OCI-LY1 (cell line): Measurements from ENCODE around the gene SIGLEC5.

ENCODE experiments used
- H2AFZ ChIP-seq: fragments of 200-600 bp; sonication (generic), shearing (Covaris generic); 2 replicates; pipeline ENCODE4 v1.6.0; 2014; ENCODE audit warnings: antibody characterized with exemption, mild to moderate bottlenecking, low read length
- H3F3A ChIP-seq: fragments of 200-600 bp; sonication (generic), shearing (Covaris generic); 2 replicates; pipeline ENCODE4 v1.6.0; 2014; ENCODE audit warnings: mild to moderate bottlenecking, antibody characterized with exemption, low read length, moderate library complexity; ENCODE audit not compliant: insufficient read depth
- H3K27ac ChIP-seq: fragments of 200-600 bp; sonication (generic); 2 replicates; pipeline ENCODE4 v1.5.1; 2014; ENCODE audit warnings: low read length, mixed run types, mild to moderate bottlenecking, low read depth; ENCODE audit not compliant: poor library complexity, severe bottlenecking
- H3K27me3 ChIP-seq: fragments of 200-600 bp; sonication (generic); 2 replicates; pipeline ENCODE4 v1.6.0; 2014; ENCODE audit warnings: antibody characterized with exemption, mild to moderate bottlenecking, low read length, moderate library complexity; ENCODE audit not compliant: insufficient read depth
- H3K36me3 ChIP-seq: fragments of 200-600 bp; sonication (generic); 2 replicates; pipeline ENCODE4 v1.6.1; 2014; ENCODE audit warnings: mild to moderate bottlenecking, antibody characterized with exemption, low read length, moderate library complexity, mixed read lengths; ENCODE audit not compliant: insufficient read depth
- H3K4me1 ChIP-seq: fragments of 200-600 bp; sonication (generic); 2 replicates; pipeline ENCODE4 v1.5.1; 2014; ENCODE audit warnings: mild to moderate bottlenecking, low read length, moderate library complexity; ENCODE audit not compliant: insufficient read depth, severe bottlenecking
- H3K4me2 ChIP-seq: fragments of 200-600 bp; sonication (generic), shearing (Covaris generic); 2 replicates; pipeline ENCODE4 v1.6.1; 2014; ENCODE audit warnings: low read length
- H3K4me3 ChIP-seq: fragments of 200-600 bp; sonication (generic); 2 replicates; pipeline ENCODE4 v1.5.1; 2014; ENCODE audit warnings: low read length, low read depth, mild to moderate bottlenecking, mixed read lengths; ENCODE audit not compliant: poor library complexity, severe bottlenecking
- H3K79me2 ChIP-seq: fragments of 200-600 bp; shearing (Covaris generic); 2 replicates; pipeline ENCODE4 v1.6.1; 2016; ENCODE audit warnings: mixed run types, low read length, mixed read lengths; ENCODE audit not compliant: insufficient read depth
- H3K9ac ChIP-seq: fragments of 200-600 bp; sonication (generic), shearing (Covaris generic); 2 replicates; pipeline ENCODE4 v1.6.1; 2014; ENCODE audit warnings: mild to moderate bottlenecking, low read length, mixed read lengths
- H3K9me2 ChIP-seq: fragments of 200-600 bp; sonication (generic), shearing (Covaris generic); 2 replicates; pipeline ENCODE4 v1.6.1; 2014; ENCODE audit warnings: low read depth, mild to moderate bottlenecking, low read length, mixed read lengths
- H3K9me3 ChIP-seq: fragments of 200-600 bp; shearing (Covaris generic); 2 replicates; pipeline ENCODE4 v1.6.1; 2014; ENCODE audit warnings: low read length, mixed read lengths
- H4K20me1 ChIP-seq: fragments of 200-600 bp; sonication (generic), shearing (Covaris generic); 2 replicates; pipeline ENCODE4 v1.6.0; 2016; ENCODE audit warnings: mild to moderate bottlenecking, low read length; ENCODE audit not compliant: insufficient read depth
- CTCF ChIP-seq: fragments of 200-600 bp; sonication (generic), shearing (Covaris generic); IDR thresholded peaks from 2 replicates; pipeline ENCODE4 v1.5.1; 2017; ENCODE audit warnings: mild to moderate bottlenecking, antibody characterized with exemption, low read length, moderate library complexity, mixed read lengths
- EZH2 ChIP-seq: fragments of 200-600 bp; sonication (generic), shearing (Covaris generic); IDR thresholded peaks from 2 replicates; pipeline ENCODE4 v1.8.0; 2017; ENCODE audit warnings: borderline replicate concordance, mixed run types, mild to moderate bottlenecking, antibody characterized with exemption, low read length, moderate library complexity, mixed read lengths

The SIGLEC5 gene

GRCh38 chr19:51586799-51587198, 43.4 kb downstream of the SIGLEC5 start:
- H2AFZ ChIP-seq, result no peak overlapping the region
- peaks cover 63% of the 10 kb centered on the region for H3K36me3 ChIP-seq
- H3K9me3 ChIP-seq, result peaks cover 42% of the 10 kb centered on the region
- H3F3A ChIP-seq, result no peaks in the 10 kb centered on the region
- no peak overlapping the region for H3K27ac ChIP-seq
- H3K27me3 ChIP-seq, result no peaks in the 10 kb centered on the region
- no peak overlapping the region for H3K4me2 ChIP-seq
- TF ChIP-seq CTCF (no peak), EZH2 (no peak)
- no peaks in the 10 kb centered on the region for H4K20me1 ChIP-seq
- no peaks in the 10 kb centered on the region for H3K79me2 ChIP-seq
- H3K4me1 ChIP-seq, result no peaks in the 10 kb centered on the region
- H3K9me2 ChIP-seq, result no peaks in the 10 kb centered on the region
- H3K4me3 ChIP-seq, result no peak overlapping the region
- H3K9ac ChIP-seq, result no peak overlapping the region

- no peak for TF ChIP-seq CTCF
- Histone ChIP-seq H3K4me3 (no peak overlapping the region), H3K27ac (no peak overlapping the region), H3F3A (no peaks in the 10 kb centered on the region), H3K9me3 (peaks cover 42% of the 10 kb centered on the region), H2AFZ (no peak overlapping the region), H3K27me3 (no peaks in the 10 kb centered on the region), H3K79me2 (no peaks in the 10 kb centered on the region), H3K36me3 (peaks cover 69% of the 10 kb centered on the region), H3K9ac (no peak overlapping the region), H4K20me1 (no peaks in the 10 kb centered on the region), H3K9me2 (no peaks in the 10 kb centered on the region), H3K4me2 (no peak overlapping the region), H3K4me1 (no peaks in the 10 kb centered on the region)
Observed at GRCh38 chr19:51586103-51586728, 44.0 kb downstream of the SIGLEC5 start.

GRCh38 chr19:51576850-51577249, 53.4 kb downstream of the SIGLEC5 start:
- no peaks in the 10 kb centered on the region for H3K27me3 ChIP-seq
- H3K79me2 ChIP-seq, result no peaks in the 10 kb centered on the region
- peaks cover 68% of the 10 kb centered on the region for H3K36me3 ChIP-seq

More at GRCh38 chr19:51576850-51577249, 53.4 kb downstream of the SIGLEC5 start:
- no peak overlapping the region for H3K9ac ChIP-seq
- H3K9me3 ChIP-seq, result no peaks in the 10 kb centered on the region
- H3K27ac ChIP-seq, result no peak overlapping the region
- H3K9me2 ChIP-seq, result no peaks in the 10 kb centered on the region
- H3K4me2 ChIP-seq, result no peak overlapping the region
- H3K4me1 ChIP-seq, result peaks cover 11% of the 10 kb centered on the region
- TF ChIP-seq EZH2, result no peak
- TF ChIP-seq CTCF, result no peak
- no peak overlapping the region for H2AFZ ChIP-seq
- no peaks in the 10 kb centered on the region for H4K20me1 ChIP-seq
- no peak overlapping the region for H3K4me3 ChIP-seq
- H3F3A ChIP-seq, result no peaks in the 10 kb centered on the region
